ENCODE measurements around the gene ANXA6. TPM values are rescaled to one million over a fixed set of nuclear protein-coding genes. Genes with fewer than 3 reads are reported as not detected.

The ANXA6 gene
- total RNA-seq, 1 donor from 2014 or later: 320 TPM

GRCh38 chr5:151081431-151082281 is 75.9 kb downstream of the ANXA6 start:
- peaks cover 29% of the 10 kb centered on the region for H3K79me2 ChIP-seq (ENCODE audit: insufficient read depth, low read length)
- peak overlapping the region; percentile 99 for H3K27ac ChIP-seq (ENCODE audit: low read depth, low read length)
- H3K9ac ChIP-seq (ENCODE audit: low read length): peak overlapping the region; percentile 99
- Mint-ChIP-seq H3K36me3 (ENCODE audit: low read depth, unreplicated experiment) (peaks cover 4% of the 10 kb centered on the region), H3K4me1 (ENCODE audit: low read depth, unreplicated experiment) (peaks cover 25% of the 10 kb centered on the region), H3K27ac (ENCODE audit: unreplicated experiment) (peak overlapping the region; percentile 94), H3K9me3 (ENCODE audit: unreplicated experiment) (peaks cover 2% of the 10 kb centered on the region), H3K27me3 (ENCODE audit: low read depth, unreplicated experiment) (no peaks in the 10 kb centered on the region), H3K4me3 (ENCODE audit: unreplicated experiment) (peak overlapping the region; percentile 92)
- peak overlapping the region; percentile 89 for H3K4me2 ChIP-seq (ENCODE audit: low read length)
- H2AFZ ChIP-seq (ENCODE audit: low read depth, low read length): peak overlapping the region; percentile 58
- peaks cover 36% of the 10 kb centered on the region for H3K4me1 ChIP-seq (ENCODE audit: insufficient read depth, low read length)
- no peak for FAIRE-seq
- peaks cover 3% of the 10 kb centered on the region for H4K20me1 ChIP-seq (ENCODE audit: insufficient read depth, low read length)
- no peaks in the 10 kb centered on the region for H3K36me3 ChIP-seq (ENCODE audit: insufficient read depth, low read length)
- peak overlapping the region; percentile 80 for H3K4me3 ChIP-seq (ENCODE audit: insufficient read depth, low read depth, low read length)
- H3K27me3 ChIP-seq (ENCODE audit: insufficient read depth, low read length): no peaks in the 10 kb centered on the region
- no peak for DNase-seq (ENCODE audit: low read depth)
- TF ChIP-seq EZH2 (IDR thresholded peaks at IDR 0.05; ENCODE audit: insufficient read depth, low read length): no peak
- TF ChIP-seq CTCF (IDR thresholded peaks at IDR 0.05; ENCODE audit: insufficient read depth, low read depth, low read length): no peak
- no peaks in the 10 kb centered on the region for H3K9me3 ChIP-seq (ENCODE audit: insufficient read depth, low read depth, low read length)

- H3K4me1 Mint-ChIP-seq (ENCODE audit: low read depth, unreplicated experiment): peaks cover 28% of the 10 kb centered on the region
- Histone ChIP-seq H3K27me3 (ENCODE audit: insufficient read depth, low read length) (no peaks in the 10 kb centered on the region), H3K4me1 (ENCODE audit: insufficient read depth, low read length) (peaks cover 45% of the 10 kb centered on the region), H3K9me3 (ENCODE audit: insufficient read depth, low read depth, low read length) (no peaks in the 10 kb centered on the region), H2AFZ (ENCODE audit: low read depth, low read length) (peak within 1 kb of the TSS; percentile 58), H4K20me1 (ENCODE audit: insufficient read depth, low read length) (peaks cover 9% of the 10 kb centered on the region), H3K4me2 (ENCODE audit: low read length) (peak within 1 kb of the TSS; percentile 89), H3K27ac (ENCODE audit: low read depth, low read length) (peak within 1 kb of the TSS; percentile 99), H3K4me3 (ENCODE audit: insufficient read depth, low read depth, low read length) (peak within 1 kb of the TSS; percentile 80), H3K79me2 (ENCODE audit: insufficient read depth, low read length) (peaks cover 38% of the 10 kb centered on the region), H3K36me3 (ENCODE audit: insufficient read depth, low read length) (no peaks in the 10 kb centered on the region), H3K9ac (ENCODE audit: low read length) (peak within 1 kb of the TSS; percentile 99)
- no peak for TF ChIP-seq CTCF (IDR thresholded peaks at IDR 0.05; ENCODE audit: insufficient read depth, low read depth, low read length)
- TF ChIP-seq EZH2 (IDR thresholded peaks at IDR 0.05; ENCODE audit: insufficient read depth, low read length): no peak
- H3K27ac Mint-ChIP-seq (ENCODE audit: unreplicated experiment): peak within 1 kb of the TSS; percentile 94
- no peak for FAIRE-seq
- H3K9me3 Mint-ChIP-seq (ENCODE audit: unreplicated experiment): peaks cover 2% of the 10 kb centered on the region
- H3K4me3 Mint-ChIP-seq (ENCODE audit: unreplicated experiment): peak within 1 kb of the TSS; percentile 92
- no peaks in the 10 kb centered on the region for H3K27me3 Mint-ChIP-seq (ENCODE audit: low read depth, unreplicated experiment)
- peak; percentile 82 for DNase-seq (ENCODE audit: low read depth)
- H3K36me3 Mint-ChIP-seq (ENCODE audit: low read depth, unreplicated experiment): peaks cover 6% of the 10 kb centered on the region
These were observed 76.8 kb downstream of the ANXA6 start, which contains the start of gene TNIP1 for GRCh38 chr5:151080613-151081430. TSS of gene TNIP1 (minus strand) at chr5:151081034. CDS start at chr5:151065095, 15,939 bp downstream.
